Breast epithelium (tissue), 4 donors: ENCODE measurements around the gene PTGR3. TPM values are rescaled to one million over a fixed set of nuclear protein-coding genes. Genes with fewer than 3 reads are reported as not detected.
A peak's percentile ranks its signal among the peaks of the same experiment; 100 is the strongest.

Experiments
- DNase-seq, 2 donors: peaks; one replicate each; pipeline ENCODE4 v3.0.0-alpha.2; 2019; ENCODE audit warnings: low spot score in 2 of 2
- H3K27ac ChIP-seq, 2 donors: fragments of 200-600 bp; sonication (generic) in 1 of 2; one replicate each; pipeline ENCODE4 v1.5.1; 2016 to 2019; ENCODE audit warnings: mild to moderate bottlenecking in 1 of 2
- H3K27me3 ChIP-seq, 2 donors: fragments of 200-600 bp; sonication (generic) in 1 of 2; one replicate each; pipeline versions ENCODE4 v1.5.1 to v1.6.0; 2017 to 2019; ENCODE audit warnings: control low read depth in 1 of 2, mild to moderate bottlenecking in 1 of 2
- H3K36me3 ChIP-seq: fragments of 200-600 bp; one replicate; pipeline ENCODE4 v1.5.1; 2019
- H3K4me1 ChIP-seq, 2 donors: fragments of 200-600 bp; sonication (generic); one replicate each; pipeline ENCODE4 v1.5.1; 2016 to 2019; ENCODE audit warnings: control low read depth in 1 of 2
- H3K4me3 ChIP-seq, 3 donors: fragments of 200-600 bp; sonication (generic); 1 replicate in 2 of 3; 2 replicates in 1 of 3; pipeline ENCODE4 v1.5.1; 2016 to 2019; ENCODE audit warnings: mild to moderate bottlenecking in 3 of 3, moderate library complexity in 2 of 3
- H3K9me3 ChIP-seq, 2 donors: fragments of 200-600 bp; sonication (generic) in 1 of 2; one replicate each; pipeline ENCODE4 v1.5.1; 2016 to 2019; ENCODE audit warnings: control low read depth in 1 of 2
- CTCF ChIP-seq, 3 donors: fragments of 450-650 bp; IDR thresholded peaks; one replicate each; pipeline ENCODE4 v1.5.1; 2016 to 2017; ENCODE audit warnings: antibody characterized with exemption in 3 of 3, mild to moderate bottlenecking in 3 of 3, moderate library complexity in 3 of 3
- POLR2A ChIP-seq: fragments of 450-650 bp; IDR thresholded peaks from one replicate; pipeline ENCODE4 v1.6.1; 2016; ENCODE audit warnings: antibody characterized with exemption, mild to moderate bottlenecking, moderate library complexity
- POLR2AphosphoS5 ChIP-seq, 3 donors: sonication (generic); formaldehyde crosslinking; IDR thresholded peaks; one replicate each; pipeline ENCODE4 v1.6.1; 2017; ENCODE audit warnings: antibody characterized with exemption in 3 of 3
- intact Hi-C: fragments of 100-400 bp; cut with DNase I; formaldehyde crosslinking; loops from one replicate; pipeline ENCODE4 v1.15.1; 2023; ENCODE audit warnings: low total_unique reads
- total RNA-seq, 3 donors: library from RNA; depleted of rRNA; stranded (reverse); fragments of >200 nt; gene quantifications; one replicate each; pipeline ENCODE4 v1.1.0, GENCODE V29; 2016

Gene PTGR3
- total RNA-seq, 3 donors from 2014 or later: 21.3 to 32.9 (median 22.9) TPM

GRCh38 chr18:75164479-75164878 lies 44.5 kb downstream of the PTGR3 start:
- no peak overlapping the region for H3K27ac ChIP-seq
- intact Hi-C loops: no loop called here
- no peak for DNase-seq
- no peaks in the 10 kb centered on the region for H3K4me1 ChIP-seq
- no peaks in the 10 kb centered on the region for H3K9me3 ChIP-seq
- TF ChIP-seq CTCF (IDR thresholded peaks at IDR 0.05) (no peak), POLR2A (no peak), POLR2AphosphoS5 (IDR thresholded peaks at IDR 0.05) (no peak)
- no peaks in the 10 kb centered on the region for H3K27me3 ChIP-seq
- H3K36me3 ChIP-seq: no peaks in the 10 kb centered on the region
- H3K4me3 ChIP-seq: no peak overlapping the region

GRCh38 chr18:75163736-75164135 lies 45.2 kb downstream of the PTGR3 start:
- no peaks in the 10 kb centered on the region for H3K9me3 ChIP-seq
- no peaks in the 10 kb centered on the region for H3K27me3 ChIP-seq
- H3K4me3 ChIP-seq: no peak overlapping the region
- no peak for DNase-seq
- no peaks in the 10 kb centered on the region for H3K4me1 ChIP-seq
- no peaks in the 10 kb centered on the region for H3K36me3 ChIP-seq
- H3K27ac ChIP-seq: no peak overlapping the region
- intact Hi-C loops: no loop called here
- TF ChIP-seq POLR2A (no peak), CTCF (IDR thresholded peaks at IDR 0.05) (no peak)

GRCh38 chr18:75162978-75163377 lies 46.0 kb downstream of the PTGR3 start:
- no peak for DNase-seq
- H3K36me3 ChIP-seq: no peaks in the 10 kb centered on the region
- H3K4me1 ChIP-seq: no peaks in the 10 kb centered on the region
- H3K4me3 ChIP-seq: no peak overlapping the region
- no peak overlapping the region for H3K27ac ChIP-seq
- no peaks in the 10 kb centered on the region for H3K27me3 ChIP-seq
- H3K9me3 ChIP-seq: no peaks in the 10 kb centered on the region
- intact Hi-C loops: no loop called here
- TF ChIP-seq CTCF (IDR thresholded peaks at IDR 0.05): no peak
- no peak for TF ChIP-seq POLR2AphosphoS5 (IDR thresholded peaks at IDR 0.05)
- TF ChIP-seq POLR2A: no peak

GRCh38 chr18:75162467-75162866 lies 46.5 kb downstream of the PTGR3 start:
- no peak overlapping the region for H3K4me3 ChIP-seq
- no peak for DNase-seq
- no peaks in the 10 kb centered on the region for H3K27me3 ChIP-seq
- intact Hi-C loops: no loop called here
- H3K27ac ChIP-seq: no peak overlapping the region
- H3K9me3 ChIP-seq: no peaks in the 10 kb centered on the region
- H3K4me1 ChIP-seq: no peaks in the 10 kb centered on the region
- no peak for TF ChIP-seq POLR2AphosphoS5 (IDR thresholded peaks at IDR 0.05)
- TF ChIP-seq POLR2A: no peak
- TF ChIP-seq CTCF (IDR thresholded peaks at IDR 0.05): no peak
- H3K36me3 ChIP-seq: no peaks in the 10 kb centered on the region

- Histone ChIP-seq H3K9me3 (no peaks in the 10 kb centered on the region), H3K4me3 (peak overlapping the region; percentile 41 to 60 (median 48)), H3K36me3 (no peaks in the 10 kb centered on the region), H3K27ac (no peak overlapping the region), H3K27me3 (no peaks in the 10 kb centered on the region), H3K4me1 (no peaks in the 10 kb centered on the region)
- TF ChIP-seq CTCF (IDR thresholded peaks at IDR 0.05) (no peak), POLR2A (no peak), POLR2AphosphoS5 (IDR thresholded peaks at IDR 0.05) (no peak)
- no peak for DNase-seq
- intact Hi-C loops: no loop called here
Observed at GRCh38 chr18:75161256-75162028, 47.5 kb downstream of the PTGR3 start.
